KBM-7 (cell line): ENCODE results near the gene FRG2.
"Not testable (repeated sequence)": the region's sequence is repeated elsewhere in the genome, so short reads cannot be mapped to it uniquely, and the experiment has no call there.

ENCODE experiments used
- DNase-seq: peaks from one replicate; pipeline ENCODE4 v3.0.0-alpha.2; 2015
- in situ Hi-C: fragments of 300-500 bp; cut with MboI; formaldehyde crosslinking; loops from 2 replicates; pipeline ENCODE4 v1.14.3; 2020; ENCODE audit warnings: low sequenced_read_pairs, low pct_unique_long_range_greater_than_20kb, mixed read lengths

The FRG2 gene

GRCh38 chr4:190017357-190018200 is 9.5 kb downstream of the FRG2 start:
- DNase-seq = no peak
- in situ Hi-C loops = no loop called here

- in situ Hi-C loops = no loop called here
- DNase-seq = no peak
These were observed 10.4 kb downstream of the FRG2 start for GRCh38 chr4:190016369-190017289.

GRCh38 chr4:190015538-190016368 is 11.3 kb downstream of the FRG2 start:
- in situ Hi-C loops = no loop called here

GRCh38 chr4:190014771-190015537 is 12.1 kb downstream of the FRG2 start:
- DNase-seq = no peak
- in situ Hi-C loops = no loop called here

More at GRCh38 chr4:190015538-190016368, 11.3 kb downstream of the FRG2 start:
- no peak for DNase-seq

GRCh38 chr4:189989941-189990340 is 37.1 kb downstream of the FRG2 start:
- in situ Hi-C loops, DNase-seq: not testable (repeated sequence)

GRCh38 chr4:189988877-189989431 is 38.1 kb downstream of the FRG2 start:
- DNase-seq = no peak
- in situ Hi-C loops = no loop called here

GRCh38 chr4:189985651-189986243 is 41.3 kb downstream of the FRG2 start:
- in situ Hi-C loops, DNase-seq: not testable (repeated sequence)

- in situ Hi-C loops, DNase-seq: not testable (repeated sequence)
These were observed 42.4 kb downstream of the FRG2 start for GRCh38 chr4:189984661-189985060.

GRCh38 chr4:189983916-189984526 is 43.0 kb downstream of the FRG2 start:
- DNase-seq, in situ Hi-C loops: not testable (repeated sequence)

- in situ Hi-C loops = no loop called here
- DNase-seq = no peak
These were observed 45.1 kb downstream of the FRG2 start for GRCh38 chr4:189981970-189982369.

- in situ Hi-C loops = not testable (repeated sequence)
These were observed 46.8 kb downstream of the FRG2 start for GRCh38 chr4:189980292-189980691.

GRCh38 chr4:189979196-189980047 is 47.6 kb downstream of the FRG2 start:
- in situ Hi-C loops = no loop called here
- no peak for DNase-seq

More at GRCh38 chr4:189980292-189980691, 46.8 kb downstream of the FRG2 start:
- DNase-seq = peak; percentile 16
